ENCODE data around the gene LAMA4. TPM values are rescaled to one million over a fixed set of nuclear protein-coding genes. Genes with fewer than 3 reads are reported as not detected.

LAMA4 gene
- total RNA-seq, 2 experiments from 2014 or later = not detected

- H3K4me1 Mint-ChIP-seq = no peaks in the 10 kb centered on the region
- no peak overlapping the region for H3K4me3 Mint-ChIP-seq
- no peaks in the 10 kb centered on the region for H3K9me3 Mint-ChIP-seq
- peaks cover 20% of the 10 kb centered on the region for H3K27me3 Mint-ChIP-seq
- H3K36me3 Mint-ChIP-seq = no peaks in the 10 kb centered on the region
- H3K27ac Mint-ChIP-seq = no peak overlapping the region
- no peak for DNase-seq
Observed at GRCh38 chr6:112199001-112199403, 55.4 kb downstream of the LAMA4 start.

- Mint-ChIP-seq H3K4me3 (no peak overlapping the region), H3K27me3 (peaks cover 18% of the 10 kb centered on the region)
- no peak for DNase-seq
Observed at GRCh38 chr6:112198582-112198981, 55.8 kb downstream of the LAMA4 start.

GRCh38 chr6:112197636-112198035, 56.7 kb downstream of the LAMA4 start:
- H3K4me1 Mint-ChIP-seq = no peaks in the 10 kb centered on the region
- H3K27ac Mint-ChIP-seq = no peak overlapping the region
- no peak for DNase-seq
- peaks cover 11% of the 10 kb centered on the region for H3K27me3 Mint-ChIP-seq
- H3K4me3 Mint-ChIP-seq = no peak overlapping the region
- H3K36me3 Mint-ChIP-seq = no peaks in the 10 kb centered on the region
- no peaks in the 10 kb centered on the region for H3K9me3 Mint-ChIP-seq

More at GRCh38 chr6:112198582-112198981, 55.8 kb downstream of the LAMA4 start:
- no peaks in the 10 kb centered on the region for H3K9me3 Mint-ChIP-seq
- H3K27ac Mint-ChIP-seq = no peak overlapping the region
- H3K36me3 Mint-ChIP-seq = no peaks in the 10 kb centered on the region
- H3K4me1 Mint-ChIP-seq = no peaks in the 10 kb centered on the region

- H3K4me1 Mint-ChIP-seq = no peaks in the 10 kb centered on the region
- H3K27me3 Mint-ChIP-seq = peaks cover 11% of the 10 kb centered on the region
- no peak overlapping the region for H3K27ac Mint-ChIP-seq
- no peak for DNase-seq
- no peaks in the 10 kb centered on the region for H3K36me3 Mint-ChIP-seq
- H3K4me3 Mint-ChIP-seq = no peak overlapping the region
- H3K9me3 Mint-ChIP-seq = no peaks in the 10 kb centered on the region
Observed at GRCh38 chr6:112196306-112196705, 58.1 kb downstream of the LAMA4 start.

GRCh38 chr6:112195166-112195565, 59.2 kb downstream of the LAMA4 start:
- H3K4me1 Mint-ChIP-seq = no peaks in the 10 kb centered on the region
- H3K27me3 Mint-ChIP-seq = peaks cover 16% of the 10 kb centered on the region
- no peak overlapping the region for H3K4me3 Mint-ChIP-seq
- no peaks in the 10 kb centered on the region for H3K36me3 Mint-ChIP-seq
- DNase-seq = no peak
- H3K27ac Mint-ChIP-seq = no peak overlapping the region
- no peaks in the 10 kb centered on the region for H3K9me3 Mint-ChIP-seq

GRCh38 chr6:112194511-112194910, 59.9 kb downstream of the LAMA4 start:
- no peaks in the 10 kb centered on the region for H3K36me3 Mint-ChIP-seq
- H3K4me3 Mint-ChIP-seq = no peak overlapping the region
- DNase-seq = no peak
- no peaks in the 10 kb centered on the region for H3K4me1 Mint-ChIP-seq
- H3K27me3 Mint-ChIP-seq = peaks cover 12% of the 10 kb centered on the region
- H3K9me3 Mint-ChIP-seq = no peaks in the 10 kb centered on the region
- no peak overlapping the region for H3K27ac Mint-ChIP-seq

GRCh38 chr6:112193535-112194051, 60.8 kb downstream of the LAMA4 start:
- Mint-ChIP-seq H3K27ac (no peak overlapping the region), H3K4me3 (no peak overlapping the region), H3K9me3 (no peaks in the 10 kb centered on the region), H3K36me3 (no peaks in the 10 kb centered on the region), H3K4me1 (no peaks in the 10 kb centered on the region), H3K27me3 (peaks cover 12% of the 10 kb centered on the region)
- DNase-seq = no peak

- Mint-ChIP-seq H3K4me3 (no peak overlapping the region), H3K27ac (no peak overlapping the region), H3K9me3 (no peaks in the 10 kb centered on the region), H3K36me3 (no peaks in the 10 kb centered on the region), H3K4me1 (no peaks in the 10 kb centered on the region), H3K27me3 (peaks cover 13% of the 10 kb centered on the region)
- no peak for DNase-seq
Observed at GRCh38 chr6:112193117-112193516, 61.2 kb downstream of the LAMA4 start.

- no peak overlapping the region for H3K4me3 Mint-ChIP-seq
- H3K9me3 Mint-ChIP-seq = no peaks in the 10 kb centered on the region
- no peak for DNase-seq
- H3K4me1 Mint-ChIP-seq = peaks cover 2% of the 10 kb centered on the region
- no peaks in the 10 kb centered on the region for H3K36me3 Mint-ChIP-seq
- peaks cover 13% of the 10 kb centered on the region for H3K27me3 Mint-ChIP-seq
- H3K27ac Mint-ChIP-seq = no peak overlapping the region
Observed at GRCh38 chr6:112191509-112192020, 62.8 kb downstream of the LAMA4 start.

- DNase-seq = no peak
- Mint-ChIP-seq H3K9me3 (no peaks in the 10 kb centered on the region), H3K27me3 (peaks cover 10% of the 10 kb centered on the region)
Observed at GRCh38 chr6:112190164-112190563, 64.2 kb downstream of the LAMA4 start.

GRCh38 chr6:112189494-112189893, 64.9 kb downstream of the LAMA4 start:
- Mint-ChIP-seq H3K27ac (no peak overlapping the region), H3K36me3 (no peaks in the 10 kb centered on the region), H3K4me1 (peaks cover 2% of the 10 kb centered on the region), H3K9me3 (no peaks in the 10 kb centered on the region), H3K4me3 (no peak overlapping the region), H3K27me3 (peaks cover 15% of the 10 kb centered on the region)
- DNase-seq = no peak

More at GRCh38 chr6:112190164-112190563, 64.2 kb downstream of the LAMA4 start:
- Mint-ChIP-seq H3K4me1 (peaks cover 2% of the 10 kb centered on the region), H3K27ac (no peak overlapping the region), H3K36me3 (no peaks in the 10 kb centered on the region), H3K4me3 (no peak overlapping the region)

- H3K36me3 Mint-ChIP-seq = no peaks in the 10 kb centered on the region
- H3K9me3 Mint-ChIP-seq = no peaks in the 10 kb centered on the region
- H3K27me3 Mint-ChIP-seq = peaks cover 15% of the 10 kb centered on the region
- H3K27ac Mint-ChIP-seq = no peak overlapping the region
- DNase-seq = no peak
- no peak overlapping the region for H3K4me3 Mint-ChIP-seq
- peaks cover 2% of the 10 kb centered on the region for H3K4me1 Mint-ChIP-seq
Observed at GRCh38 chr6:112188906-112189305, 65.5 kb downstream of the LAMA4 start.

GRCh38 chr6:112187736-112188135, 66.6 kb downstream of the LAMA4 start:
- DNase-seq = no peak
- no peaks in the 10 kb centered on the region for H3K36me3 Mint-ChIP-seq
- H3K27me3 Mint-ChIP-seq = peaks cover 15% of the 10 kb centered on the region
- H3K27ac Mint-ChIP-seq = no peak overlapping the region
- peaks cover 2% of the 10 kb centered on the region for H3K4me1 Mint-ChIP-seq
- no peaks in the 10 kb centered on the region for H3K9me3 Mint-ChIP-seq
- H3K4me3 Mint-ChIP-seq = no peak overlapping the region

- H3K4me1 Mint-ChIP-seq = peaks cover 2% of the 10 kb centered on the region
- peaks cover 11% of the 10 kb centered on the region for H3K27me3 Mint-ChIP-seq
- no peak for DNase-seq
- no peak overlapping the region for H3K4me3 Mint-ChIP-seq
- H3K27ac Mint-ChIP-seq = no peak overlapping the region
- no peaks in the 10 kb centered on the region for H3K36me3 Mint-ChIP-seq
- no peaks in the 10 kb centered on the region for H3K9me3 Mint-ChIP-seq
Observed at GRCh38 chr6:112184951-112185350, 69.4 kb downstream of the LAMA4 start.

GRCh38 chr6:112183271-112183671, 71.1 kb downstream of the LAMA4 start:
- H3K36me3 Mint-ChIP-seq = no peaks in the 10 kb centered on the region
- no peak overlapping the region for H3K4me3 Mint-ChIP-seq
- no peak for DNase-seq
- H3K9me3 Mint-ChIP-seq = no peaks in the 10 kb centered on the region
- H3K4me1 Mint-ChIP-seq = peaks cover 2% of the 10 kb centered on the region
- peaks cover 20% of the 10 kb centered on the region for H3K27me3 Mint-ChIP-seq
- H3K27ac Mint-ChIP-seq = no peak overlapping the region

GRCh38 chr6:112181130-112181529, 73.2 kb downstream of the LAMA4 start:
- DNase-seq = no peak
- no peaks in the 10 kb centered on the region for H3K4me1 Mint-ChIP-seq
- no peak overlapping the region for H3K4me3 Mint-ChIP-seq
- H3K36me3 Mint-ChIP-seq = no peaks in the 10 kb centered on the region
- H3K9me3 Mint-ChIP-seq = no peaks in the 10 kb centered on the region
- no peak overlapping the region for H3K27ac Mint-ChIP-seq
- H3K27me3 Mint-ChIP-seq = peaks cover 18% of the 10 kb centered on the region

Data from activated naive CD8-positive, alpha-beta T cell treated with anti-CD3 and anti-CD28 coated beads for 36 hours (primary cell).